Smooth muscle cell (in vitro differentiated cells): ENCODE results near the gene TIMP2. TPM values are rescaled to one million over a fixed set of nuclear protein-coding genes. Genes with fewer than 3 reads are reported as not detected.

Experiments
- DNase-seq: peaks from one replicate; lab custom pipeline; 2025; ENCODE audit not compliant: unreplicated experiment; lab: John Stamatoyannopoulos, UW
- H2AFZ ChIP-seq: fragments of 200-600 bp; sonication (generic); 2 replicates; pipeline ENCODE4 v1.6.0; 2016; ENCODE audit warnings: antibody characterized with exemption, low read depth, mild to moderate bottlenecking
- H3F3A ChIP-seq: fragments of 200-600 bp; sonication (generic); 2 replicates; pipeline ENCODE4 v1.6.0; 2017; ENCODE audit warnings: antibody characterized with exemption, low read depth
- H3K27ac ChIP-seq: fragments of 200-600 bp; sonication (generic); 2 replicates; pipeline ENCODE4 v1.5.1; 2016; ENCODE audit warnings: low read depth, mild to moderate bottlenecking
- H3K27me3 ChIP-seq: fragments of 200-600 bp; sonication (generic); 2 replicates; pipeline ENCODE4 v1.6.1; 2016; ENCODE audit warnings: low read depth, mild to moderate bottlenecking
- H3K36me3 ChIP-seq: fragments of 200-600 bp; sonication (generic); 2 replicates; pipeline ENCODE4 v1.5.1; 2016; ENCODE audit warnings: low read depth
- H3K4me1 ChIP-seq: fragments of 200-600 bp; sonication (generic); 2 replicates; pipeline ENCODE4 v1.5.1; 2016; ENCODE audit warnings: low read depth
- H3K4me2 ChIP-seq: fragments of 200-600 bp; sonication (generic); 2 replicates; pipeline ENCODE4 v1.6.0; 2016; ENCODE audit warnings: mild to moderate bottlenecking
- H3K4me3 ChIP-seq: fragments of 200-600 bp; sonication (generic); 2 replicates; pipeline ENCODE4 v1.5.1; 2016; ENCODE audit warnings: mild to moderate bottlenecking
- H3K79me2 ChIP-seq: fragments of 200-600 bp; sonication (generic); 2 replicates; pipeline ENCODE4 v1.6.0; 2016; ENCODE audit warnings: low read depth, mild to moderate bottlenecking
- H3K9ac ChIP-seq: fragments of 200-600 bp; sonication (generic); 2 replicates; pipeline ENCODE4 v1.6.0; 2016; ENCODE audit warnings: low read depth
- H3K9me3 ChIP-seq: fragments of 200-600 bp; sonication (generic); replicated peaks from 2 replicates; pipeline ENCODE4 v1.5.1; 2016; ENCODE audit warnings: low read depth
- H4K20me1 ChIP-seq: fragments of 200-600 bp; sonication (generic); 2 replicates; pipeline ENCODE4 v1.6.0; 2016; ENCODE audit warnings: low read depth
- CTCF ChIP-seq: fragments of 200-600 bp; sonication (generic); IDR thresholded peaks from 2 replicates; pipeline ENCODE4 v1.5.1; 2017; ENCODE audit warnings: borderline replicate concordance, mild to moderate bottlenecking, antibody characterized with exemption; ENCODE audit not compliant: insufficient read depth, poor library complexity, severe bottlenecking
- WGBS: methylation state at CpG from one replicate; pipeline ENCODE4 v1.1.7; 2016; ENCODE audit warnings: low lambda C conversion rate; 5-methylcytosine and 5-hydroxymethylcytosine counted together
- polyA plus RNA-seq: library from polyadenylated mRNA; unstranded; fragments of >200 nt; fragmentation: Nextera tagmentation; extraction: Ambion mirVana; gene quantifications from 2 replicates; pipeline ENCODE4 v1.2.1, GENCODE V29; 2016
- total RNA-seq: library from RNA; depleted of rRNA; stranded (reverse); fragments of >200 nt; gene quantifications from 2 replicates; pipeline ENCODE4 v1.2.3, GENCODE V29; 2014

The TIMP2 gene
- total and polyA plus RNA-seq, 2 experiments from 2014 or later = 37.8 to 111 TPM

DNA sequence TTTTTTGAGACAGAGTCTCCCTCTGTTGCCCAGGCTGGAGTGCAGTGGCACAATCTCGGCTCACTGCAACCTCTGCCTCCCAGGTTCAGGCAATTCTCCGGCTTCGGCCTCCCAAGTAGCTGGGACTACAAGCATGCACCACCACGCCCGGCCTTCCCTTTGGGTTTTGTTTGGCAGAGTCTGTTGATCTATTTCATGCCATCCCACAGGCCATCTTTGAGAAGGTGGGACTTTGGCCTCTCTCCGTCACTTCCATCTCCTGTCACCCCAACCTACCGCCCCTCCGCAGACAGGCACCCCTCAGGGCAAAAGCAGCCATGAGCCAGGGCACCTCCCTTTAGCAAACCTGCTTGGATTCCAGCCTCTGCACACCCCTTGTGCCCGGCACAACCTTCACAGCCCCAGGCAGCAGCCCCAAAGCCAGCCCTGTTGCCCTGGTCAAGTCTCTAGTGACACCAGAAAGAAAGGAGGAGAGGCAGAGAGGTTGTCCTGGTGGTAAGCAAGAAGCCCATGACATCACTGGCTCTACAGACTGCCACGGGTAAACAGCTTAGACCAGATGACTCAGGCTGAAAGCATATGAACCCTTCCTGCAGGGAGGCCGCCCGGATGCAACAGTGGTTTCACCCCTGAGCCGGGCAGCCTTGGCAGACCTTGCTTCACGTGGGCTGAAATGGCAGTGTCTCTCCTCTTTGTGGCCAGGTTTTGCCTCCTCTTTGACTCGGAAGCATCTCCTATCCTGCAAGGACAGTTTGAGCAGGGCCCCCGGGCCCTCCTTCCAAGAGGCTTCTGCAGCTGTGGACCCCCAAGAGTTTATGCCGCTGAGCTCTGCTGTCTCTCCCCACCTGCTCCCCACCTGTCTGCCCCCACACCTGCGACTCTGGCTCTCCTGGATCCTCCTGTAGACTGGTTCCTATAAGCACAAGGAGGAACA, 8.1 kb upstream of the TIMP2 start:
- H3K4me3 ChIP-seq = peak overlapping the region; percentile 9
- WGBS = 61% methylated on average over 18 of the region's 18 CpGs
- H3K36me3 ChIP-seq = no peaks in the 10 kb centered on the region
- no peaks in the 10 kb centered on the region for H3K79me2 ChIP-seq
- no peaks in the 10 kb centered on the region for H3K9me3 ChIP-seq
- TF ChIP-seq CTCF = no peak
- peaks cover 18% of the 10 kb centered on the region for H3F3A ChIP-seq
- H3K27ac ChIP-seq = peak overlapping the region; percentile 99
- H3K4me1 ChIP-seq = peaks cover 12% of the 10 kb centered on the region
- H2AFZ ChIP-seq = no peak overlapping the region
- peak overlapping the region; percentile 78 for H3K4me2 ChIP-seq
- no peaks in the 10 kb centered on the region for H3K27me3 ChIP-seq
- DNase-seq = peak; percentile 38
- peak overlapping the region; percentile 86 for H3K9ac ChIP-seq
- no peaks in the 10 kb centered on the region for H4K20me1 ChIP-seq

GRCh38 chr17:78929908-78930775, 5.0 kb upstream of the TIMP2 start:
- Histone ChIP-seq H3K4me2 (no peak overlapping the region), H3K9me3 (no peaks in the 10 kb centered on the region), H3K9ac (no peak overlapping the region), H3K27me3 (no peaks in the 10 kb centered on the region), H4K20me1 (no peaks in the 10 kb centered on the region), H3K4me3 (no peak overlapping the region), H3F3A (peaks cover 8% of the 10 kb centered on the region), H2AFZ (no peak overlapping the region), H3K4me1 (peaks cover 12% of the 10 kb centered on the region), H3K36me3 (no peaks in the 10 kb centered on the region), H3K79me2 (no peaks in the 10 kb centered on the region), H3K27ac (no peak overlapping the region)
- 88% methylated on average over 31 of the region's 31 CpGs for WGBS
- no peak for TF ChIP-seq CTCF
- DNase-seq = no peak

GRCh38 chr17:78925662-78926555, 722 bp upstream of the TIMP2 start:
- H3K27me3 ChIP-seq = no peaks in the 10 kb centered on the region
- H3K4me3 ChIP-seq = peak overlapping the region; percentile 84
- H3K79me2 ChIP-seq = peaks cover 37% of the 10 kb centered on the region
- no peaks in the 10 kb centered on the region for H3K36me3 ChIP-seq
- 39% methylated on average over 30 of the region's 33 CpGs for WGBS
- peaks cover 36% of the 10 kb centered on the region for H4K20me1 ChIP-seq
- DNase-seq = peak; percentile 64
- no peaks in the 10 kb centered on the region for H3K9me3 ChIP-seq
- H3K4me2 ChIP-seq = peak overlapping the region; percentile 99
- H3K27ac ChIP-seq = peak overlapping the region; percentile 56
- peaks cover 11% of the 10 kb centered on the region for H3K4me1 ChIP-seq
- H2AFZ ChIP-seq = peak overlapping the region; percentile 91
- peak overlapping the region; percentile 76 for H3K9ac ChIP-seq
- no peak for TF ChIP-seq CTCF
- peaks cover 9% of the 10 kb centered on the region for H3F3A ChIP-seq
